NCI-H345 treated with DMSO at 0.1 percent for 48 hours (cell line): Measurements from ENCODE around the gene ARID3B.
"Not testable (repeated sequence)": the region's sequence is repeated elsewhere in the genome, so short reads cannot be mapped to it uniquely, and the experiment has no call there.

Experiments
- DNase-seq: peaks from one replicate; lab custom pipeline; 2025; ENCODE audit not compliant: unreplicated experiment; lab: John Stamatoyannopoulos, UW

Gene ARID3B

GRCh38 chr15:74540761-74541493, at the start of gene ARID3B:
Gene ARID3B (plus strand): TSS chr15:74541220. CDS start chr15:74543937, 2,717 bp downstream.
- DNase-seq: peak; percentile 78

- no peak for DNase-seq
Measured at GRCh38 chr15:74496648-74497047, 44.4 kb upstream of the ARID3B start.

- peak; percentile 80 for DNase-seq
Measured at GRCh38 chr15:74497584-74497983, 43.4 kb upstream of the ARID3B start.

- no peak for DNase-seq
Measured at GRCh38 chr15:74499366-74499765, 41.7 kb upstream of the ARID3B start.

GRCh38 chr15:74500401-74500800, 40.6 kb upstream of the ARID3B start:
- DNase-seq: no peak

GRCh38 chr15:74502301-74502700, 38.7 kb upstream of the ARID3B start:
- DNase-seq: no peak

- DNase-seq: no peak
Measured at GRCh38 chr15:74504418-74504817, 36.6 kb upstream of the ARID3B start.

GRCh38 chr15:74504836-74505235, 36.2 kb upstream of the ARID3B start:
- no peak for DNase-seq

GRCh38 chr15:74505837-74506514, 35.0 kb upstream of the ARID3B start:
- no peak for DNase-seq

- no peak for DNase-seq
Measured at GRCh38 chr15:74506515-74506840, 34.5 kb upstream of the ARID3B start.

GRCh38 chr15:74511583-74511982, 29.4 kb upstream of the ARID3B start:
- no peak for DNase-seq

- not testable (repeated sequence) for DNase-seq
Measured at GRCh38 chr15:74514059-74514458, 27.0 kb upstream of the ARID3B start.

- DNase-seq: no peak
Measured at GRCh38 chr15:74517096-74517495, 23.9 kb upstream of the ARID3B start.

- DNase-seq: no peak
Measured at GRCh38 chr15:74519311-74519710, 21.7 kb upstream of the ARID3B start.

GRCh38 chr15:74520407-74520806, 20.6 kb upstream of the ARID3B start:
- DNase-seq: no peak

- no peak for DNase-seq
Measured at GRCh38 chr15:74523982-74524381, 17.0 kb upstream of the ARID3B start.

GRCh38 chr15:74525309-74525708, 15.7 kb upstream of the ARID3B start:
- no peak for DNase-seq

GRCh38 chr15:74525945-74526344, 15.1 kb upstream of the ARID3B start:
- no peak for DNase-seq

- DNase-seq: no peak
Measured at GRCh38 chr15:74528876-74529275, 12.1 kb upstream of the ARID3B start.

GRCh38 chr15:74529921-74530320, 11.1 kb upstream of the ARID3B start:
- no peak for DNase-seq

GRCh38 chr15:74530771-74531143, 10.3 kb upstream of the ARID3B start:
- no peak for DNase-seq

- no peak for DNase-seq
Measured at GRCh38 chr15:74531144-74531811, 9.7 kb upstream of the ARID3B start.
